ENCODE results near the gene KRT72. TPM values are rescaled to one million over a fixed set of nuclear protein-coding genes. Genes with fewer than 3 reads are reported as not detected.

KRT72 gene
- total RNA-seq, 2 experiments from 2014 or later: 0.12 TPM; not detected in 1

DNA sequence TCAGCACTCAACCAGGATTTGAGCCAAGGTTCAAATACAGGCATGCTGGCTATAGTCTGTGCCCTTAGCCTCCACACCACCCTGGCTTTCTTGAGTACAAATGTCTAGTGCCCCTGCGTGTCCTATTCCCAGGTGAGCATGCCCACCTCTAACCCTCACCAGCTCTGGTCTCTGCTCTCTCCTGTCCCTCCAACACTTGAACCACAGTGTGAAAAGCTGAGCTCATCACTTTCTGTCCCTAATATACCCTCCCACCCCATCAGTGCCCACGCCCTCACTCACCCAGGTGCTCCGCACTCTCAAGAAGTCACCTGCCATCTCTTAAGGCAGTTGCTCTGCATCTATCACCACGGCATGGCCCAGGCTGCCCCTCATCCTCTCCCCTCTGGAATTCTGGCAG, 41.3 kb downstream of the KRT72 start:
- Mint-ChIP-seq H3K27me3 (peaks cover 5% of the 10 kb centered on the region), H3K4me1 (no peaks in the 10 kb centered on the region), H3K9me3 (no peaks in the 10 kb centered on the region), H3K4me3 (no peak overlapping the region), H3K36me3 (no peaks in the 10 kb centered on the region), H3K27ac (no peak overlapping the region)
- DNase-seq: no peak

GRCh38 chr12:52558781-52559445, 42.4 kb downstream of the KRT72 start:
- no peak for DNase-seq
- Mint-ChIP-seq H3K4me1 (no peaks in the 10 kb centered on the region), H3K4me3 (no peak overlapping the region), H3K36me3 (no peaks in the 10 kb centered on the region), H3K9me3 (no peaks in the 10 kb centered on the region), H3K27me3 (peaks cover under 1% of the 10 kb centered on the region), H3K27ac (no peak overlapping the region)

GRCh38 chr12:52557476-52557875, 43.8 kb downstream of the KRT72 start:
- no peak for DNase-seq
- Mint-ChIP-seq H3K27ac (no peak overlapping the region), H3K4me1 (no peaks in the 10 kb centered on the region), H3K9me3 (no peaks in the 10 kb centered on the region), H3K36me3 (no peaks in the 10 kb centered on the region), H3K27me3 (no peaks in the 10 kb centered on the region), H3K4me3 (no peak overlapping the region)

GRCh38 chr12:52555577-52555976, 45.7 kb downstream of the KRT72 start:
- H3K4me1 Mint-ChIP-seq: no peaks in the 10 kb centered on the region
- H3K9me3 Mint-ChIP-seq: no peaks in the 10 kb centered on the region
- DNase-seq: no peak
- H3K36me3 Mint-ChIP-seq: no peaks in the 10 kb centered on the region
- no peaks in the 10 kb centered on the region for H3K27me3 Mint-ChIP-seq
- no peak overlapping the region for H3K27ac Mint-ChIP-seq
- H3K4me3 Mint-ChIP-seq: no peak overlapping the region

DNA sequence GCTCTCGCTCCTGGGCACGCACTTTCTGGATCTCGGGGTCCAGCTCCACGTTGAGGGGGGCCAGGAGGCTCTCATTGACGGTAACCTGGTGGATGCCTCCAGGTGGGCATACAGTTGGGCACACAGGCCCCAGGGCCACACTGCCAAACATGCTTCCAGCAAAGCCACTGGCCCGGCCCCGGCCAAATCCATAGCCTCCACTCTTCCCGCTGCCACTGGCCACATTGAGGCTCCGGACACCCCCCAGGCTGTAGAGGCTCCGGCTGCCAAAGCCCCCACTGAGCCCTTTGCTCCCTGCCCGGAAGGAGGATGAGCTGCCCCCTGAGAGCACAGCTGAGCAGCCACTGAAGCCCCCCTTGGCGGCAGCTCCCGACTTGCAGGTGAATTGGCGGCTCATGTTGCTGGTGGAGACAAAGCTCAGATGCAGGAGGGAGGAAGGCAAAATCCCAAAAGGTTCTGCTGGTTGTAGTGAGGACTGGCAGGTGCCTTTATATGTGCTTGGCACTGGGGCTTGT, 48.5 kb downstream of the KRT72 start, which contains the start of gene KRT71:
KRT71 (minus strand) TSS at position 465 of the 515 bp plus-strand sequence; CDS start at position 397, 68 bp downstream.
- Mint-ChIP-seq H3K27ac (no peak within 1 kb of the TSS), H3K36me3 (no peaks in the 10 kb centered on the region), H3K4me3 (no peak within 1 kb of the TSS), H3K27me3 (peaks cover 4% of the 10 kb centered on the region), H3K9me3 (no peaks in the 10 kb centered on the region), H3K4me1 (no peaks in the 10 kb centered on the region)
- no peak for DNase-seq

GRCh38 chr12:52552055-52552454, 49.2 kb downstream of the KRT72 start:
- Mint-ChIP-seq H3K27me3 (peaks cover 4% of the 10 kb centered on the region), H3K36me3 (no peaks in the 10 kb centered on the region), H3K9me3 (no peaks in the 10 kb centered on the region), H3K4me3 (no peak overlapping the region), H3K4me1 (no peaks in the 10 kb centered on the region), H3K27ac (no peak overlapping the region)
- DNase-seq: no peak

DNA sequence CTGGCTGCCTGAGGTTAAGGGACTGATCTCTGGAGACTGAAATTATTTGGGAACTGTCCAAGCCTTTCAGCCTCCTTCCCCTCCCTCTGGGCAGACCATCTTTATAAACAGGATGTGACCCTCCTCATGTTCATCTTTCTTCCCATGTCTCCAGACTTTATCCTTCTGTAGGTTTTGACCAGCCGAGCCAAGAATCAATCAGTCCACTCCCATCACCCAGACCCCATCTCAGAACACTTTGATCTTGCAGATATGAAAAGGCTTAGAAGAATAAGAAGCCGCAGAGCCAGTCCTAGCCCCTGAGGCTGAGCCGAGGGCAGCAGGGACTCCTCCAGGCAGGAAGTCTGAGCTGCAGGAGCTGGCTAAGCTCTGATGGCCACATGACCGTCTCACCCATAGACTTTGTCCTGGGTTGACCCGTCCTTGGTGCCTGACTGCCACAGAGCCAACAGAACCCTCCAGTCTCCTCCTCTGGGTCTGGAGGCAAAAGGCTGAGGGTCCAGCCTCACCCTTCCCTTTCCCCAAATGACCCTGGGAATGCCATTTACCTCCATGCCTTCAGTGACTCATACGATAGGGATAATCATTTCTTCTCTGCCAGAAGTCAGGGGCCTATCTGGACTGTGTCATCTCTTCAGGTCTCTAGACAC, 49.9 kb downstream of the KRT72 start:
- no peak overlapping the region for H3K4me3 Mint-ChIP-seq
- no peak overlapping the region for H3K27ac Mint-ChIP-seq
- H3K36me3 Mint-ChIP-seq: no peaks in the 10 kb centered on the region
- DNase-seq: no peak
- no peaks in the 10 kb centered on the region for H3K9me3 Mint-ChIP-seq
- H3K27me3 Mint-ChIP-seq: peaks cover 4% of the 10 kb centered on the region
- no peaks in the 10 kb centered on the region for H3K4me1 Mint-ChIP-seq

DNA sequence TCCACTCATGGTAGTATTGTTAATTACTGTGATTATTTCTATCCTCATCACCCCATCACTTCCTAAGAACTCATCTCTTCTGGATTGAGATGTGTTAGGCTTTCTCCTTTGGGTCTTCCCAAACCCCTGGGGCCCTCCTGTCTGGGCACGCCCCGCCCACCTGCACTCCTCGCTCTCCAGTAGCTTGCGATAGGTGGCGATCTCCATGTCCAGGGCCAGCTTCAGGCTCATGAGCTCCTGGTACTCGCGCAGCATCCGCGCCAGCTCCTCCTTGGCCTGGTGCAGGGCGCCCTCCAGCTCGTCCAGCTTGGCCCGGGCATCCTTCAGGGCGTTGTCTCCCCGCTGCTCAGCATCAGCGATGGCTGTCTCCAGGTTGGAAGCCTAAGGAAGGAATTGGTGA, 55.1 kb downstream of the KRT72 start:
- Mint-ChIP-seq H3K27ac (no peak overlapping the region), H3K9me3 (no peaks in the 10 kb centered on the region), H3K4me1 (peaks cover 10% of the 10 kb centered on the region), H3K36me3 (no peaks in the 10 kb centered on the region), H3K4me3 (no peak overlapping the region), H3K27me3 (peaks cover 4% of the 10 kb centered on the region)
- DNase-seq: no peak

GRCh38 chr12:52543985-52544883, 57.0 kb downstream of the KRT72 start:
- H3K36me3 Mint-ChIP-seq: no peaks in the 10 kb centered on the region
- H3K27ac Mint-ChIP-seq: no peak overlapping the region
- no peak overlapping the region for H3K4me3 Mint-ChIP-seq
- peaks cover 10% of the 10 kb centered on the region for H3K4me1 Mint-ChIP-seq
- H3K9me3 Mint-ChIP-seq: no peaks in the 10 kb centered on the region
- DNase-seq: no peak
- no peaks in the 10 kb centered on the region for H3K27me3 Mint-ChIP-seq

- no peaks in the 10 kb centered on the region for H3K27me3 Mint-ChIP-seq
- H3K4me1 Mint-ChIP-seq: peaks cover 10% of the 10 kb centered on the region
- H3K9me3 Mint-ChIP-seq: no peaks in the 10 kb centered on the region
- no peak overlapping the region for H3K27ac Mint-ChIP-seq
- H3K4me3 Mint-ChIP-seq: no peak overlapping the region
- no peak for DNase-seq
- H3K36me3 Mint-ChIP-seq: no peaks in the 10 kb centered on the region
These were observed 58.4 kb downstream of the KRT72 start for GRCh38 chr12:52542785-52543318.

DNA sequence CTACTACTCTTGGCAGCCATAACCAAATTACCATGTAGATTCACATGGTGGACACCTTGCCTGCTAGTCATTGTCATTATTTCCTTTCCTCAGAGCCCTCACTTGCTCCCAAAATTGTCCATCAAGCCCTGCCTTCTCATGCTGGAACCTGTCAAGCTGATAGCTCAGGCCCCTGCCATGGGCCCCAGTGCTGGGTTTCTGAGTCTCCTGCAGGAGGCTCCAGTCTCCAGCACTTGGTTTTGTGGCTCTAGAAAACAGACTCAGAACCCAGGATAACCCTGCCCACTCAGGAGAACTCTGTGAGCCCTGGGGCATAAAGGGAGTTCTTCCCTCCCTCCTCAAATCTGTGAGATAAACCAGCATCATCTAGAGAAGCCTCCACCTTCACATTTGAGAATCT, 59.1 kb downstream of the KRT72 start:
- H3K27ac Mint-ChIP-seq: no peak overlapping the region
- H3K9me3 Mint-ChIP-seq: no peaks in the 10 kb centered on the region
- DNase-seq: no peak
- no peaks in the 10 kb centered on the region for H3K27me3 Mint-ChIP-seq
- H3K4me3 Mint-ChIP-seq: no peak overlapping the region
- no peaks in the 10 kb centered on the region for H3K36me3 Mint-ChIP-seq
- peaks cover 10% of the 10 kb centered on the region for H3K4me1 Mint-ChIP-seq

DNA sequence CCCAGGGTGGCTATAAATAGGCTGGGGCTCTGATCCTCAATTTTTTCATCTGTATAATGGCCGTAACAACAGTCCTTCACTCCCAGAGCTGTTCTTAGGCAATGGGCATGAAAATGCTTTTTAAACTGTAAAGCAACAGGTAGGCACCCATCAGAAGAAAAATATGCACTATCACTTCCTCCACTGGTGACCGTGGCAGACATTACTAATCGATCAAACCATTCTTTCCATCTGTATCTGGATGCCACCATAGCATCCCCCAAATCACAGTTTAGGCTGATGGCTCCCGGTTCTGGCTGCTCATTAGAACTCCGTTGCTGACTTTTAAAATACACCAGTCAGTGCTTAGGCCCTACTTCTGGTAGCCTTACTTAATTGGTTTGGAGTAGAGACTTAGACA, 59.6 kb downstream of the KRT72 start:
- no peak for DNase-seq
- no peaks in the 10 kb centered on the region for H3K36me3 Mint-ChIP-seq
- no peaks in the 10 kb centered on the region for H3K27me3 Mint-ChIP-seq
- H3K9me3 Mint-ChIP-seq: no peaks in the 10 kb centered on the region
- H3K27ac Mint-ChIP-seq: no peak overlapping the region
- H3K4me1 Mint-ChIP-seq: peaks cover 10% of the 10 kb centered on the region
- H3K4me3 Mint-ChIP-seq: no peak overlapping the region

DNA sequence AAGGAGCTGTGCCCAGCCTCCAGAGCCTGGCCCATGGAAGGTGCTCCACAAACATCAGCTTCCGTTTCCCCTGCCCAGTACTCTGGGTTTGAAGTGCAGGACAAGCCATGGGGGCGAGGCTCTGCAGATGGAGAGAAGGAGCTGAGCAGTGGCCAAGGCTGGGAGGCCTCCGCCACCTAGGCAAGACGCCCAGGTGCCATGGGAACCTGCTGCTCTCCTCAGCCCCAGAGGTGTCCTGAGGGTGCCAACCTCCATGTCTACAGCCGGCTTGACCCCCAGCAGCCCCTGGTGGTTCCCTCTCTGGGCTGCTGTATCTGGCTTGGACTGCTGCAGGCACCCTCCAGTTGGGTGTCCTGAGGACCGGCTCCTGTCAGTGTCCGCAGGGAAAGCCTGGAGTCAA, 60.7 kb downstream of the KRT72 start:
- H3K9me3 Mint-ChIP-seq: no peaks in the 10 kb centered on the region
- no peak overlapping the region for H3K27ac Mint-ChIP-seq
- H3K4me3 Mint-ChIP-seq: no peak overlapping the region
- H3K4me1 Mint-ChIP-seq: peaks cover 10% of the 10 kb centered on the region
- H3K27me3 Mint-ChIP-seq: no peaks in the 10 kb centered on the region
- no peaks in the 10 kb centered on the region for H3K36me3 Mint-ChIP-seq
- no peak for DNase-seq

- DNase-seq: no peak
- Mint-ChIP-seq H3K36me3 (no peaks in the 10 kb centered on the region), H3K9me3 (no peaks in the 10 kb centered on the region), H3K4me3 (no peak overlapping the region), H3K4me1 (peaks cover 10% of the 10 kb centered on the region), H3K27ac (no peak overlapping the region), H3K27me3 (no peaks in the 10 kb centered on the region)
These were observed 61.5 kb downstream of the KRT72 start for GRCh38 chr12:52539821-52540173.
